ENCODE results near the gene CILP2. TPM values are rescaled to one million over a fixed set of nuclear protein-coding genes. Genes with fewer than 3 reads are reported as not detected.

CILP2 gene
- total and polyA plus RNA-seq, 2 donors (not counting 1 experiment from before 2014, with no cell fraction given) = 0.10 to 0.66 TPM

GRCh38 chr19:19493841-19494546 lies 44.1 kb upstream of the CILP2 start:
- no peak overlapping the region for H3K9ac ChIP-seq (ENCODE audit: insufficient read depth, low read length)
- H4K20me1 ChIP-seq (ENCODE audit: control insufficient read depth, extremely low read depth, insufficient read depth, low read length) = no peaks in the 10 kb centered on the region
- TF ChIP-seq EZH2 (IDR thresholded peaks at IDR 0.05; ENCODE audit: low read length, missing control alignments) (no peak), CTCF (conservative IDR thresholded peaks at IDR 0.05 in 1 of 2, IDR thresholded peaks at IDR 0.05 in 1 of 2; ENCODE audit: low read depth in 1 of 2, low read length in 2 of 2) (no peak)
- H3K9me3 ChIP-seq (ENCODE audit: control insufficient read depth, insufficient read depth, low read depth, low read length) = no peaks in the 10 kb centered on the region
- no peak overlapping the region for H2AFZ ChIP-seq (ENCODE audit: low read length)
- H3K4me3 ChIP-seq (replicated peaks in 1 of 4; ENCODE audit: control extremely low read depth in 1 of 4, insufficient read depth in 1 of 4, low read depth in 3 of 4, low read length in 4 of 4) = no peak overlapping the region
- no peak for DNase-seq (ENCODE audit: low read depth in 2 of 2)
- no peak overlapping the region for H3K27ac ChIP-seq (ENCODE audit: insufficient read depth, low read length)
- H3K79me2 ChIP-seq (ENCODE audit: control insufficient read depth, insufficient read depth, low read length) = peaks cover 25% of the 10 kb centered on the region
- H3K4me2 ChIP-seq (ENCODE audit: extremely low read depth, insufficient read depth, low read length) = no peak overlapping the region
- peaks cover 13% of the 10 kb centered on the region for H3K4me1 ChIP-seq (ENCODE audit: control insufficient read depth, extremely low read depth, insufficient read depth, low read length)
- H3K27me3 ChIP-seq (ENCODE audit: control insufficient read depth, insufficient read depth, low read length) = no peaks in the 10 kb centered on the region
- peaks cover 35% of the 10 kb centered on the region for H3K36me3 ChIP-seq (ENCODE audit: control insufficient read depth, insufficient read depth, low read length)

- no peak overlapping the region for H3K4me3 ChIP-seq (replicated peaks in 1 of 4; ENCODE audit: control extremely low read depth in 1 of 4, insufficient read depth in 1 of 4, low read depth in 3 of 4, low read length in 4 of 4)
- H3K79me2 ChIP-seq (ENCODE audit: control insufficient read depth, insufficient read depth, low read length) = peaks cover 17% of the 10 kb centered on the region
- H2AFZ ChIP-seq (ENCODE audit: low read length) = no peak overlapping the region
- no peaks in the 10 kb centered on the region for H4K20me1 ChIP-seq (ENCODE audit: control insufficient read depth, extremely low read depth, insufficient read depth, low read length)
- H3K9ac ChIP-seq (ENCODE audit: insufficient read depth, low read length) = no peak overlapping the region
- no peak overlapping the region for H3K4me2 ChIP-seq (ENCODE audit: extremely low read depth, insufficient read depth, low read length)
- DNase-seq (ENCODE audit: low read depth in 2 of 2) = no peak
- H3K36me3 ChIP-seq (ENCODE audit: control insufficient read depth, insufficient read depth, low read length) = peaks cover 43% of the 10 kb centered on the region
- no peaks in the 10 kb centered on the region for H3K4me1 ChIP-seq (ENCODE audit: control insufficient read depth, extremely low read depth, insufficient read depth, low read length)
- TF ChIP-seq CTCF (conservative IDR thresholded peaks at IDR 0.05 in 1 of 2, IDR thresholded peaks at IDR 0.05 in 1 of 2; ENCODE audit: low read depth in 1 of 2, low read length in 2 of 2) (no peak), EZH2 (IDR thresholded peaks at IDR 0.05; ENCODE audit: low read length, missing control alignments) (no peak)
- no peaks in the 10 kb centered on the region for H3K9me3 ChIP-seq (ENCODE audit: control insufficient read depth, insufficient read depth, low read depth, low read length)
- H3K27me3 ChIP-seq (ENCODE audit: control insufficient read depth, insufficient read depth, low read length) = no peaks in the 10 kb centered on the region
- no peak overlapping the region for H3K27ac ChIP-seq (ENCODE audit: insufficient read depth, low read length)
Measured at GRCh38 chr19:19495614-19496603, 42.2 kb upstream of the CILP2 start.

Measured in fibroblast of lung (primary cell).